ENCODE measurements around the gene GRHL1.
A peak's percentile ranks its signal among the peaks of the same experiment; 100 is the strongest.
"Not testable (repeated sequence)": the region's sequence is repeated elsewhere in the genome, so short reads cannot be mapped to it uniquely, and the experiment has no call there.

The GRHL1 gene
- 0.88 to 4.2 (median 2.3) reads per million in 18 experiments for total RNA-seq

GRCh38 chr2:9951522-9952285 is at the start of gene GRHL1:
TSS of gene GRHL1 (plus strand) at chr2:9951693. CDS start at chr2:9951834, 141 bp downstream.
- peak; percentile 91 to 95 for DNase-seq

- DNase-seq: no peak
These were observed 46.1 kb upstream of the GRHL1 start for GRCh38 chr2:9905413-9905812.

GRCh38 chr2:9907402-9907801 is 44.1 kb upstream of the GRHL1 start:
- DNase-seq: no peak

- no peak for DNase-seq
These were observed 42.9 kb upstream of the GRHL1 start for GRCh38 chr2:9908639-9909038.

- no peak for DNase-seq
These were observed 42.4 kb upstream of the GRHL1 start for GRCh38 chr2:9909106-9909505.

GRCh38 chr2:9910699-9911098 is 40.8 kb upstream of the GRHL1 start:
- no peak for DNase-seq

- no peak for DNase-seq
These were observed 39.0 kb upstream of the GRHL1 start for GRCh38 chr2:9912468-9912867.

- DNase-seq: peak in 1 of 2 donors; percentile 2
These were observed 37.0 kb upstream of the GRHL1 start for GRCh38 chr2:9914384-9915065.

- DNase-seq: no peak
These were observed 33.2 kb upstream of the GRHL1 start for GRCh38 chr2:9918275-9918674.

- DNase-seq: no peak
These were observed 32.0 kb upstream of the GRHL1 start for GRCh38 chr2:9919512-9919911.

GRCh38 chr2:9927020-9927419 is 24.5 kb upstream of the GRHL1 start:
- DNase-seq: not testable (repeated sequence)

- DNase-seq: no peak
These were observed 14.2 kb upstream of the GRHL1 start for GRCh38 chr2:9937258-9937657.

- DNase-seq: no peak
These were observed 13.5 kb upstream of the GRHL1 start for GRCh38 chr2:9937968-9938367.

GRCh38 chr2:9939587-9940485 is 11.7 kb upstream of the GRHL1 start:
- DNase-seq: no peak

GRCh38 chr2:9941196-9941995 is 10.1 kb upstream of the GRHL1 start:
- DNase-seq: no peak

GRCh38 chr2:9941996-9942390 is 9.5 kb upstream of the GRHL1 start:
- DNase-seq: no peak

- no peak for DNase-seq
These were observed 7.1 kb upstream of the GRHL1 start for GRCh38 chr2:9944330-9944758.

- DNase-seq: no peak
These were observed 5.9 kb upstream of the GRHL1 start for GRCh38 chr2:9945596-9945995.

- DNase-seq: no peak
These were observed 5.4 kb upstream of the GRHL1 start for GRCh38 chr2:9946076-9946475.

GRCh38 chr2:9946818-9947217 is 4.7 kb upstream of the GRHL1 start:
- DNase-seq: no peak

GRCh38 chr2:9948721-9949120 is 2.8 kb upstream of the GRHL1 start:
- no peak for DNase-seq
